Inflammatory macrophage treated with lipopolysaccharide for 4 hours (primary cell): ENCODE measurements around the gene BCL11B.

Experiments
- DNase-seq: peaks from one replicate; pipeline ENCODE4 v3.0.0-alpha.2; 2020

The BCL11B gene

GRCh38 chr14:99155173-99156089 lies 116.6 kb downstream of the BCL11B start:
- peak; percentile 17 for DNase-seq

- DNase-seq = no peak
Observed at GRCh38 chr14:99150236-99150635, 121.8 kb downstream of the BCL11B start.

DNA sequence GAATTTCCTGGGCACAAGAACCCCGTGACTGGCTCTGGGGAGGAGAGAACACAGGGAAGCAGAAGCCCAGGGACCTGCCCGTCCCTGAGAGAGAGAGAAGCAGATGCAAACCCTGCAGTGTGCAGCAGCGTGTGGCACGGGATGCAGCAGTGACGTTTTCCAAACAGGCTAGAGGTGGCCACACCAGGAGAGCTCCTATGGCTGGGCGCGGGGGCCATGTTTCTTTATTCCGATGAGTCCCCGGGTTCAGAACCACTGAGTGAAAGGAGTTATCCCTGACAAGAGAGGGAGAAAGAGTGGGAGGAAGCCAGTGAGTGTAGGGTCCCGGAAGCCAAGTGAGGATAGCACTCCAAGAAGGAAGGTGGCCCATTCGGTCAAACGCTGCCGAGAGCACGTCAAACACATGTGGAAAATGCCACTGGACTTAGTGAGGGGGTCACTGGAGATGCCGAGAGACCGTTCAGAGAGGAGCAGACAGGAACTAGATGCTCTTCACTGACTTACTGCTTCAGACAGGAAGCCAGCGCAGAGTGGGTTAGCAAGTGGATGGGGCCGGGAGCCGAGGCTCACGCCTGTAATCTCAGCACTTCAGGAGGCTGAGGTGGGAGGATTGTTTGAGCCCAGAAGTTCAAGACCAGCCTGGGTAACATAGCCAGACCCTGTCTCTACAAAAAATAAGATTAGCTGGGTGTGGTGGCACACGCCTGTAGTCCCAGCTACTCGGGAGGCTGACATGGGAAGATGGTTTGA lies 123.0 kb downstream of the BCL11B start:
- no peak for DNase-seq

DNA sequence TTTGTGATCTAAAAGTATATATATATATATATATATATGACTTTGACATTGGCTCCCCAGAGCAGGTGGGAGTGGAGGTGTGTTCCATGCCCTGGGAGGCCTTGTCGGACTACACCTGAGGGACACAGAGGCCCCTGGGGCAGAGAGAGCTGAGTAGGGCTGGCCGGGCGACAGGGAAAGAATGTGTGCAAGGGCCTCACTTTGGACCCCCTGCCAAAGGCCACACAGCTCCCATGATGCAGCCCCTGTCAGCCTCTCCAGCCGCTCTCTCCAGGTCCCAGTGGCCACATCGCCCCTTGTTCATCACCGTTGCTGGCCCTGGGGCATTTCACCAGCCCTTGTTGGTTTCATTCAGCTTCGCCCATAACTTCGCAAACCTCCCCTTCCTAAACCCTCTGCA lies 123.9 kb downstream of the BCL11B start:
- DNase-seq = no peak

- DNase-seq = no peak
Observed at GRCh38 chr14:99147366-99147740, 124.6 kb downstream of the BCL11B start.

DNA sequence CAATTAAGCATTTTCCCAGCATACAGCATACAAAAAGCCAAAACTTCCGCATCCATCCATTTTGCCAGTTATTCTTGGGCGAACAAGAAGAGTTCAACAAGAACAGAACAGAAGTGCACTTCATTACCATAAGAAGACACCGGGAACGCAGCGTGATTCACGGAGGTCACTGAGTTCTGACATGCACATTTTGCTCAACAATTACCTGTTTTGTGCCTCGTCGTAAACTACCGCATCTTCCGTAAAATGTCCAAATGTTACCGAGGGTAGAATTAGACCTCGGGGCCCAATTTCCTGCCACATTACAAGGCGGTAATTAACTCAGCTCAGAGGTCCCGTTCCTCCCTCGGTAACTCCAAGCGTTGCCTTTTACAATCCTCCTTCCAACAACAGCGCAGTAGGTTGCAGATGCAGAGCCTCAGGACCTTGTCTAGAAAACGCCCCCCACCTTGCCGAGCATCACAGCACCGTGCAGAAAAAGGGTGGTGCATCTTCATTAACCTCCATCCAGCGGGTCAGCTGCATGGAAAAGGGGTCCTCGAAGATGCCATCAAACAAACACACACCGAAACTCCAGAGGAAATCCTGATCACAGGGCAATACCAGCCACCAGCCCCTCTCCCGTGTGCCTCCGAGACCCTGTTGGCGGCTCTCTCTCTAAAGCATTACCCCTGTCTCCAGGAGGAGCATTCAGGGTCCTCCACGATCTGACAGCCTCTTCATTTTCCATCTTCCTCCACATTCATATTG lies 125.2 kb downstream of the BCL11B start:
- DNase-seq = no peak

- DNase-seq = no peak
Observed at GRCh38 chr14:99145307-99145706, 126.7 kb downstream of the BCL11B start.

GRCh38 chr14:99143793-99144192 lies 128.2 kb downstream of the BCL11B start:
- DNase-seq = no peak

DNA sequence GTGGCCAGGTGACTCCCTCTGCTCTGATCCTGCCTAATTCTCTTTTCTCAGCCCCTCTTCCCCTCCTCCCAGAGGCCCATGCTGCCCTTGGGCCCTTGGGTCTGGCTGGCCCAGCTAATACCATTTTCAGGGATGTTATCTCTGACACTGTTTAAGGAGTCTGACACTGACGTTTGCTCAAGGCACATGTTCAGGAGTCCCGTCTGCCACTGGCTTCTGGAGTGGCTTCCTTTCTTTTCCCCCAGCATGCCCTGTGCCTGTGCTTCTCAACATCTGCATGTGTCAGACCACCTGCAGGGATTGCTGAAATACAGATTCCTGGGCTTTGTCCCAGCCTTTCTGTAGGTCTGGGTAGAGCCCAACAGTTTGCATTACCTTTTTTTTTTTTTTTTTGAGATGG lies 128.9 kb downstream of the BCL11B start:
- DNase-seq = no peak

DNA sequence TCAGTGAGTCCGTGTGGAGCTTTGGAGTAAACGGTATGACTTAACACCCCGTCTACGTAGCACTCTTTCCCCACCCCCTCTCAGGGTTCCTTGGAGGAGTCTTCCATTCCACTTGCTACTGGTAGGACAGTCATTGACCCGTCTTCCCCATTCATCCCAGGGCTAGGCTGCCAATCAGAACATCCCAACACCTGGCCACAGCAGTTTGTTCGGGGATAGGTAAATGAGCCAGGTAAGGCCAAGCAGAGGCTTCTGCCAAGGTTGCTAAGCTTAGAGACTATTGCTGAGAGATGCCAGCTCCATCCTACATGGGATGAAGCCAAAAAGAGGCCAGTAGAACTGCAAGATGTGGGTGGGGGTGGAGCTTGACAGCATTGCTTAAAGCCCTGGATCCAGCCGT lies 130.8 kb downstream of the BCL11B start:
- no peak for DNase-seq

- no peak for DNase-seq
Observed at GRCh38 chr14:99138999-99139865, 132.8 kb downstream of the BCL11B start.

DNA sequence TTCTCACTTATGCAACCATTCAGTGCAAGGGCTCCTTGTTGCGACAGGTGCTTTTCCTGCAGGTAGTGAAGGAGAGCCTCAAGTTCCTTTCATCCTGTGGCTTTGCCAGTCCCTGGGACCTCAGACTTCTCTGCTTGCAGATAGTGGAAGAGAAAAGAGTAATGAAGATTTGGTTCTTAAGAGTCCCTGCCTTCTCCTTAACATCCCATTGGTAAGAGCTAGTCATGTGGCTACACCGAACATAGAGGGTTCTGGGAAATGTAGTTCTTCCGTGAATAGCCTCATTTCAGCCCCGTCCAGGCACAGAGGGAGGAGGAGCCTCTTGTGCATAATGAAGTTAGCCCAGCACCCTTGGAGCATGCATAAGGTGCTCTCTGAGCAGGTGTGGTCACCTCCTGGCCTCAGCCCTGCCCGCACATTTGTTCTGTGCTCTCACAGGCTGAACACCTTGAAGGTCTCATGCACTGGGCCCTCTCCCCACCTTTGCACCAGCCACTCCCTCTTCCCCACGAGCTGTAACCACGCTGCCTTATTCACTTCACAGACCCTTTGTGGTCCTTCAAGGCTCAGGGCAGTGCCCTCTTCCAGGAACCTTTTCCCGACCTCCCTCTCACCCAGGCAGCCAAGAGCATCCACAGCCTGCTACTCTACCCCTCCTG lies 134.0 kb downstream of the BCL11B start:
- no peak for DNase-seq

- no peak for DNase-seq
Observed at GRCh38 chr14:99137001-99137700, 134.8 kb downstream of the BCL11B start.

- no peak for DNase-seq
Observed at GRCh38 chr14:99136401-99136800, 135.6 kb downstream of the BCL11B start.

DNA sequence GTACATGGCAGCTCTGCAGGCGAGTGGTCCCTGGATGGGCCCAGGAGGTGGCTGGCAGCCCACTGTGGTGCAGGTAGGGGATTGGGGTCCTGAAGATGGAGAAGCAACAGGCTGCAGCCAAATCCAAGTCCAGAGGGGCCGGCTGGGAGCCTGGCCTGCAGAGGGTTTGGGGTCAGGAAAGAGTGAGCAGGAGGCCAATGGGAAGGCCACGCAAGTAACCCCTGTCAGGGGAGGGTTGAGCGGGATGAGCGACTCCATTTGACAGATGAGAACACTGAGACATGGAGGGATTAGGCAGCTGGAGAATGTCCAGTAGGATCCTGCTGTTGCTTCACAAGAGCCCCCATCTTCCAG lies 136.0 kb downstream of the BCL11B start:
- no peak for DNase-seq

DNA sequence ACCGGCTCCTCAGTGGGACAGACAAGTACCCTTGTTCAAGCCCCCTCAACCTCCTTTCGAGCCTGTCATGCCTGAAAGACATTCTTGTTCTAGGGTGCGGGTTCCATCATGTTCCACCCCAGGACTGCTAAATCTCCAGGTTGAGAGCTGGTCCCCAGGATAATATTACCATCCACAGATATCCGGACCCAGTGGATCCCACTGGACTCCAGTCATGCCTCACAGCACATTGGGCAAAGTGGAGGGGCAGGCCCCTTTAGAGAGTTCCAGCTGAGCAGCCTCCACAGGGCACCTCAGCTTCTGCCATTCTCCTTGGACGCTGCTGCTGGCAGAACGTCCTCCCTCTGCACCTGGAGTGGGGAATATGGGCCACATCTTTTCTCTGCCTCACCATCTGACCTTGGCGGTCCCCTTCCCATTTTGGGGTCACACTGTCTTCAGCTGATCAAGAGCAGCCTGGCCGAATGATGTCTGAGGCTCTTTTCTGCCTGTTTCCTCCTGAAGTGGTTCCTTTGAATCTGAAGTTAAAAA lies 137.4 kb downstream of the BCL11B start:
- no peak for DNase-seq

DNA sequence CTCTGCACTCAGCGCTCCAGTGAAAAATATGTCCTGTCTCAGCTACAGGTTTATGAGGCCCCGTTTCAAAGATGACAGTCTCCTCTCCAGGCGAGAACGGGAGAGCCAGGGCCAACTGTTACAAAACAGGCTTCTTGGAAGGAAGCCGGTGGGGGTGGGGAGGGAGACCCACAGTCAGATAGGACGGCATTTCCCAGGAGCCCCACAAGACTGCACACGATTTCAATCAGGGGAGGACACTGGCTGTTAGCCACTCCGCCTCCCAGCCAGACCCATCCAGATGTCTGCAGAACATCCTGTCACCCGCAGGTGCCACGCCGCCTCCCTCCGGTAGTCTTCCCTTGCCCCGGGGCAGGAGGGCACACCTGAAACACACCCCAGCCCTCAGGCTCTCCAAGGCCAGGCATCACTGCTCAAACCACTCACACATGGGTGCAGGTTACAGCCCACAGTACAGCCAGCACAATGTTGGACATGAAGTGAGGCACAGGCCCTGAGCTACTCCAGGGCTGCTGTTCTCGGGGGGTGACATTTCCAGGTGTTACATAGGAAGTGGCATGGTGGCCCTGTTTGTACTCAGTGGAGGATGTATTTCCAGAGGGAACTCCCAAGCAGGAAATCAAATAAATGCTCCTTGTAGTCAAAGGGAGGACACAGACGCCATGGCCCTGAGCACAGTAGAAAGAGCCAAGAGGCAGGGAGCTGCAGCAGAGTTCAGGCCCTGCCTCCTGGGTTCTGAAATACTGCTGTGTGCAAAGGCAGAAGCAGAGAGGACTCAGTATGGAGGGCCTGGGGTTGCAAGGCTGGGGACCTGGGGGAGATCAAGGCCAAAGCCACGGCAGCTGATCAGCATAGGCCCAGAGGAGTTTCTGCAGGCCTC lies 138.1 kb downstream of the BCL11B start:
- DNase-seq = no peak

GRCh38 chr14:99132821-99133635 lies 139.0 kb downstream of the BCL11B start:
- DNase-seq = no peak

DNA sequence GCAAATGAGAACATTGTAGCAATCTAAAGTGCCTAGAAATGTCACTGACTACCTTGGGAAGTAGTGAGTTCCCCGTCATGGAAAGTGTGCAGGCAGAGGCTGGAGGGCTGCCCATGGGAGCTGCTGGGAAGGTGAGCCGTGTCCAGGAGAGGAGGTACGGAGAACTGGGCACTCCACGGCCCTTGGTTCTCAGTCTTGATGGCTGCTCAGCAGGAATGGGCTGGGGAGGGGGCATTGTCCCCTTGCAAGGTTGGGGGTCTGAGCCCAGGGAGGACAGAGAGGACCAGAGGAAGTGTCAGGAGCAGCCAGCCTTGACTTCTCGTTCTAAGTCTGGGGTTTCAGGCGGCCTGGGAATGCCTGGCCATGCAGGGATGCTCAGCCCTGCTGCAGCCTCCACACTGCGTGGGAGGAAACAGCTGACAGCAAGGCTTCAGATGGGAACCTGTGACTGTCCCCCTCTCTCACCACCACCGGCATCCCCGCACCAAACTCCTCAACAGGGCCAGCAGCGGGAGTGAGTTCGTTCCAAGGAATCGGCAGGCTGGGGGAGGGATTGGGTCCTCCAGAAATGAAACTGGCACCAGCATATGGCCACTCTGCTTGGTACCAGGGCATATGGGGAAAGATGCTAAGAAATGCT lies 140.2 kb downstream of the BCL11B start:
- DNase-seq = no peak
